GM19193 (cell line): Measurements from ENCODE around the gene PCYT1A.

ENCODE experiments used
- POLR2A ChIP-seq: IDR thresholded peaks from 4 replicates; pipeline ENCODE4 v1.6.1; 2011; ENCODE audit not compliant: insufficient read depth, insufficient read length; ENCODE audit errors: extremely low read depth

PCYT1A gene

DNA sequence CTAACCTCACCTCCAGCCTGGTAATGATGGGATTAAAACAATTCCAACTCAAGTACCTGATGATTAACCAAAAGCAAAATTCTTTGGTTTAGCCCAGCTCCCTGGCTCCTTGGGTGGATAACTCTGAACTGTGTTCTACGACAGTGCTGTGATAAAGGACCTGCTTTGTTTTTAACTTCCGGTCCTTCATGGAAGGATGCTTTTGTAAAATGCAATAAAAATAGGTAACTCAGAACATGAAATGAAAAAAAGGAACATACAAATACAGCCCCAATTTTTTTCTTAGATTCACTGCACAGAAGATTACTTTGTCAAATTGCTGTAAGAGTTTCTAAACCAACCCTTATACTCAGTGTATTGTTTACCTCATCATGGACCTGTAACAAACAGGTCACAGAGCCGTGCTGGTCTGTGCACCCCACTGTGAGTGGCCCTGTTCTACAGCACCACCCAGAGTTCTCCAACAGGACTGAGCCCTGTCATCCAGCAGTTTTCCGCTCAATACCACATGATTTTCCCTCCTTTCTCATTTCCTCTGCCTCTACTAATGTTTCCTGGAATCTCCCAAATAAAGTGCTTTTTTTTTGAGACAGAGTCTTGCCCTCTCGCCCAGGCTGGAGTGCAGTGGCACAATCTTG is 4.9 kb upstream of the PCYT1A start:
- TF ChIP-seq POLR2A = no peak

DNA sequence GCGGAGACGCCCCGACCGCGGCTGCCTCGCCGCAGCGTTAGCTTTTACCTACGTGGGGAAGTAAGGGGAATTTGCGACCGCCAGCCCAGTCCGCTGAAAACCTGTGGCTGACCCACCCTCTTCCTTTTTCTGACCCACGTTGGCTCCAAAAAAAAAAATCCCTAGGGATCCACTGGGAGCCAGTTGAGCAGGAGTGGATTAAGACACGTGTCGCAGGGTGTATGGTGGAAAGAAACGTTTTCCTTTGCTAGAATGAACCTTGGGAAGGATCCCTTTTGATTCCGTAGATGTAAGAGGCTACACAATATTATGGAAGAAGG is 575 bp upstream of the PCYT1A start:
- no peak for TF ChIP-seq POLR2A

GRCh38 chr3:196287090-196287439 is 461 bp downstream of the PCYT1A start:
- TF ChIP-seq POLR2A = no peak

DNA sequence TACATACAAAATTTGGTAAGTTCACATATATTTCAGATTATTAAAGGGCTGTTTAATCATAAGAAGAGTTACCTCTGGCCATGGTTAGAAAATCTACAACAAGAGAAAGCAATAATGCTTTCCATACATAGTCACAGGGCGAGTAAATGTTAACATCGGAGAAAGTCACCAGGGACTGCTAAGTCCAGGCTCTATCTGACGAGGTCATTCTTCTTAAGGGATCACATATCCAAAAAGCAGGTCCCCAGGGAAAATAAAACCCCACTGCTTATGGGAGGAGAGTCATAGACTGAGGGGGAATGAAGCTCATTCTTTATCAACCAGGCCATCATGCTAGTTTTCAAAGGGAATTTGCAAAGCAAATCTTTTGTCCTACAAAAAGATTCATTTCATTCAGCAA is 3.1 kb downstream of the PCYT1A start:
- no peak for TF ChIP-seq POLR2A

DNA sequence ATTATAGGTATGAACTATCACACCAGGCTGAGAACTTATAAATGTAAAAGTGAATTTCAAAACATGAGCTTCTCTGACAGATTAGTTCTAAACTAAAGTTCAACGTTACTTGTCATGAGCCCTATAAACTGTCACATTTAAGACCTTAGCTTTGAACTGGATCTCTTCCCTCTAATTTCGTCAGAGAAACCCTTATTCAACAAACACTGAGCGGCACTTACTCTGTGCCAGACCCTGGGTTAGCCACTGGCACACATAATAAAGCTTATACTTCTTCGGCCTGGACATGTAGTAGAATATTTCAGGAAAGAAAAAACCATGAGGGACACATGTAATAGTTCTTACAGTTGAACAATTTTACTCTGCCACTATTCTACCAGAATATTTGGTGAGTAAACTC is 5.6 kb downstream of the PCYT1A start:
- TF ChIP-seq POLR2A = no peak

- no peak for TF ChIP-seq POLR2A
Measured at GRCh38 chr3:196280689-196281440, 6.7 kb downstream of the PCYT1A start.

- no peak for TF ChIP-seq POLR2A
Measured at GRCh38 chr3:196275126-196275525, 12.4 kb downstream of the PCYT1A start.

DNA sequence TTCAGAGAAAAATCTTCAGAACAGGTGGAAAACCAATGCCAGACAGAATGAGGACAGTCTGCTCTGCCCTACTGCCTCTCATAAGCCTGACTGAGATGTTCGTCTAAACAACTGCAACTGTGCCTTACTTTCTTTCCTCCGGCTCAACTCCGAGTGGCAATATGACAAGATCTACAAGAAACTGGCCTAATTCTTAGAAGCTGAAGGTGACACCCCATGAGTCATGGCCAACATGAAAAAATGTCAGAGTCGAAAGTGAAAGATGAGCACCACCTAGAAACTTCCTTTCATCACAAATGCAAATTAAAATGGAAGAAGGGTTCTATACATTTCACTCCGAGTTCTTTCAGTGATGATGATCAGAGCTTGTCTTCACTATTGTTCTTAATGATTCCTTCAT is 12.9 kb downstream of the PCYT1A start:
- no peak for TF ChIP-seq POLR2A

- TF ChIP-seq POLR2A = no peak
Measured at GRCh38 chr3:196273655-196274054, 13.9 kb downstream of the PCYT1A start.

DNA sequence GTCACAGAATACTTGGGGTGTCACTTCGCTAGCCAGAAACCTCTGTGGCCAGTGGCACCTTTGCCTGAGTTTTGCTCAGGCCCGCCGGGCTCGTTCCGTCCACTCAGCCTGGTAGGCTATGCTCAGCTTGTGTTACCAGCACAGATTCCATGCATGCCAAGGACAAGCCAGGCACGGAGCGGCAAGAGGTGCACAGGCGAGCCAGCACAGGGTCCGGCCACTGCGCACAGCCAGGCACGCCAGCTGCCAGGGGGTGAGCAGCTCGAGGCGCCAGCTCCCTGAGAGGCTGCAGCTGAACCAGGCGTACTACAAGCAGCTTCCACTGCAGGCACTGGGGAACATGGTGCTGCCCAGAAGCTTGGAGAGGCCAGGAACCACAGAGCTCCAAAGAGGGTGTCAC is 14.7 kb downstream of the PCYT1A start:
- no peak for TF ChIP-seq POLR2A

DNA sequence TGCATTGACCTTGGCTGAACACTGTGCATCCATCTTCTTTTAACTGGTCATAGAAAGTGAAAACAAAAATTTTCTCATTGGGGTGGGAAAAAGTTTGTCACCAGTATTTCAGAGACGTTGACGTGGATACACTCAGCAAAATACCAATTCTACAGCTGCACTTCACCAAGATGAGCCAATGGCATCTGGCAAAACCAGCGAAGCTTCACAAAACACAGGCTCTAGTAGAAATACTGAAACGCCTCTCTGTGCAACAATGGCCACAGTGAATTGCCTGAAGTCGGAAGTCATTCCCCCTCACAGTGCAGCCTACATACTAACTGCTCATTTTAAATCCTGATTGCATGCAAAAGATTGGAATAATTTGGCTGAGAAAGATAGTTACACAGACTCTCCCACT is 17.0 kb downstream of the PCYT1A start:
- no peak for TF ChIP-seq POLR2A

DNA sequence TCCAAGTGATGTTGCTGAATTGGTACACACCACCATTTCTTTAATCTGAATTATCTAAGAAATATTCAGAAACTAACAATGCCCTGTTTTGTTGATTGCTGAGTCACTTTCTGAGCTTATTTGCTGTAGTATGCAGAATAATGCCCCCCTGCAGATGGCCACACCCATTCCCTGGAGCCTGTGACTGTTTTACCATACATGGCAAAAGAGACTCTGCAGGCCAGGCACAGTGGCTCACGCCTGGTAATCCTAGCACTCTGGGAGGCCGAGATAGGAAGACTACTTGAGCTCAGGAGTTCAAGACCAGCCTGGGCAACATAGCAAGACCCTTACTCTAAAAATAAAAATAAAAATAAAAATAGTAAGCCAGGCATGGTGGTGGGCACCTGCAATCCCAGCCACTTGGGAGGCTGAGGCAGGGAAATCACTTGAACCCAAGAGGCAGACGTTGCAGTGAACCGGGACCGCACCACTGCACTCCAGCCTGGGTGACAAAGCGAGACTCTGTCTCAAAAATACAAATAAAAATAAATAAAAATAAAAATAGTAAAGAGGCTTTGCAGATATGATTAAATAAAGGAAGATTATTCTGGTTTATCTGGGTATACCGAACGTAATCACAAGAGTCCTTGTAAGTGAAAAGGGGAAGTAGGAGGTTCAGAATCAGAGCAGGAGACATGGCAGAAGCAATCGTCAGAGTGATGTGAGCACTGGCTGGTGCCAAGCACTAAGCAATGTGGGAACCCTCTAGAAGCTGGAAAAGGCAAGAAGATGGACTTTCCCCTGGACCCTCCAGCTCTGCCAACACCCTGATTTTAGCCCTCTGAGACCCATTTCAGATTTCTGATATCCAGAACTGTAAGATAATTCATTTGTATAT is 19.0 kb downstream of the PCYT1A start:
- no peak for TF ChIP-seq POLR2A

- no peak for TF ChIP-seq POLR2A
Measured at GRCh38 chr3:196263819-196264218, 23.7 kb downstream of the PCYT1A start.

- no peak for TF ChIP-seq POLR2A
Measured at GRCh38 chr3:196260784-196261183, 26.7 kb downstream of the PCYT1A start.

DNA sequence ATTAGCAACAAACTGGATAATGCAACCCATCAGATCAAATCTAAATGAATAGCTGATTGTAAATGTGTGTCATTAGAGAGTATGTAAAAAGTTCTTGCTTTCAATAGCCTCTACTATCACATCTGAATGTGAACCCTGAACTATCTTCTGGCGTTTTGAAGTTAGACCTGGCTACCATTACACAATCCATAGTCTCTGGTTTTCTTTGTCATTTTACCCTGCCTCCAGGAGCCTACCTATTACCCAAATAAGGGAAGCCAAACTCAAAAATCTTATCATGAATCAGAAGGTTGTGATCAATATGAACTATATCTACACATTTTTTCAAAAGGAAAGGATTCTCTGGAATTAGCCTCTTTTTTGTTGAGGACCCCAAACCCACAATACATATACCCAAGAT is 31.8 kb downstream of the PCYT1A start:
- no peak for TF ChIP-seq POLR2A
